GM18508 (cell line): Measurements from ENCODE around the gene CTNNB1.

ENCODE experiments used
- ATAC-seq: cut with Tn5 transposase; IDR thresholded peaks from one replicate; pipeline ENCODE4 v1.9.1; 2021; ENCODE audit warnings: moderate number of reproducible peaks; ENCODE audit not compliant: insufficient read depth, unreplicated experiment

The CTNNB1 gene

DNA sequence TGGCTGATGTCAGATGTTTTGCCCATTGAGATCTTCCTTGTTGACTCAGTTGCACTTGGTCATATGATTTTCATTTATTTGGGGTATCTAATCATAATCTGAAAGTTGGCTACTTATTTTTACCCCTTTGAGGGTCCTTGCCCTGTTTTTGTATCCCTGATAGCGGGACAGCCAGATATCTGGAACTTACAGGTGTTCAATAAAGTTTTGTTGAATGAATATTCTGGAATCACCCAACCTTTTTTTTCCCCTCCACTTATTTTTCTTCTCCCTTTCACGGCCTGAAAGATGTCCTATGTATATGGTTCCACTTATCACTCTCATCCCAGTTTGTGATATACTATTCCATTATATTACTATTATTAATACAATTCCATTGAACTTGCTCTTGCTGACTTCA lies 12.8 kb downstream of the CTNNB1 start:
- no peak for ATAC-seq

DNA sequence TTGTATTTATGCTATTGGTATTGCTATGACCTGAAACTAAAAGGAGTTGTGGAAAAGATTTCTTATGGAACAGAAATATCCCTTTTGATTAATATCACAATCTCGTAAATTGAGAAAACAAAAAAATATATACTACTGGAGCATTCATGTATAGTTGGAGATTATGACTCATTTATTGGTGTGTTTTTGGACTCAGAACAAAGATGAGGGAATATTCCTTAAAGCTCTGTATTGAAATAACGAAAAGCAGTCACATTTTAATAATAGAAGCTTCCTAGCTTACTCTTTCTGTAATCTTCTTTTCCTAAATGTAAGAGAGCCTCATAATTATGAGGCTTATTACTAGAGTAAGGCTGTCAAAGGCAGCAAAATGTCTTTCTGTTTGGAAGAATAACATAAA lies 14.3 kb downstream of the CTNNB1 start:
- no peak for ATAC-seq

DNA sequence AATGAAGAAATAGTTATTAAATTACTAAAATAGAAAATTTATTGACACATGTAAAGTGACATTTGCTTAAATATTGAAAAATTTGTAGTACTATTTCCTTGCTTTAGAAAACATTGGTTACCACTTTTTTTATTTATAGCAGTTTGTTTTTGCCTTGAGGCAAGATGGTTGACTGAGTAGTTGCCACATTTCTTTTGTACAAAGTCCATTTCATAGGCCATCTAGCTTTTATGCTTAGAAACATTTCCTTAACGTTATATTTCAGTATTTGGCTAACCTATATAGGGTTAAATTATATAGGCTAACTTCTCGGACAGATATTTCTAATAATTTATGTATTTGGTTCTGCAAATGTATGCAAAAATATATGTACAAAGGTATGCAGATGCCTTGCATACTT lies 17.1 kb downstream of the CTNNB1 start:
- no peak for ATAC-seq

DNA sequence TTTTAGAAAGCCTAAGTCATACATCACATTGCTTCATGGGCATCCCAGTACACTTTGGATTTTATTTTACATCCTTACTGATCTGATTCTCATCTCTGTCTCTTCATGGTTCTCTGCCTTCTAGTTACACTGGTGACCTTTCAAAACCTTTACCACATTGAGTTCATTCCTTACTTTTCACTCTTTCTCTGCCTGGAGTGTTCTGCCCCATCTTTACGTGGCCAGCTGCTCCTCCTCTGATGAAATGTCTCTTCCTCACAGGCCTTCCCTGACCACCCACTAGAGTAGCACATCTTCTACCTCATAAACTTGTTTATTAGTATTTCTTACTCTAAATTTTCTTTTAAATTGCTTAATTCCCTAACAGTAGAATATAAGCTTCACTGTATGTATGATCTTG lies 17.7 kb downstream of the CTNNB1 start:
- no peak for ATAC-seq

DNA sequence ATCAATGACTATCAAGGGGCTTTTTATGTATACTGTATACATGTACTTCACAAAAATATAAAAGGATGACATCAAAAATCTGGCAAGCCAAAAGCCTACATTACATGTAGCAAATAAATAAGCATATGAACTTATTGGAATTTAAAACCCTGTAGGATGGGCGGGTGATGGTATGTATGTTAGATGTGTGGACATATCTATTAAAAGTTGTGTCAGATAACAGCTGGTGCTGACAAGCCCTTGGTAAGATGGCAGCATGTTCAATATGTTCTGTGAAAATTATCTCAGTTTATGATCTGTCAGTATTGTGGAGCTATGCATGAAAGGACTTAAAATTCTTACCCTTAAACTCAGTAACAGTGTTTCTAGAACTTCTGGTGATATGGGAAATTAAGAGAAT lies 20.1 kb downstream of the CTNNB1 start:
- ATAC-seq: no peak

DNA sequence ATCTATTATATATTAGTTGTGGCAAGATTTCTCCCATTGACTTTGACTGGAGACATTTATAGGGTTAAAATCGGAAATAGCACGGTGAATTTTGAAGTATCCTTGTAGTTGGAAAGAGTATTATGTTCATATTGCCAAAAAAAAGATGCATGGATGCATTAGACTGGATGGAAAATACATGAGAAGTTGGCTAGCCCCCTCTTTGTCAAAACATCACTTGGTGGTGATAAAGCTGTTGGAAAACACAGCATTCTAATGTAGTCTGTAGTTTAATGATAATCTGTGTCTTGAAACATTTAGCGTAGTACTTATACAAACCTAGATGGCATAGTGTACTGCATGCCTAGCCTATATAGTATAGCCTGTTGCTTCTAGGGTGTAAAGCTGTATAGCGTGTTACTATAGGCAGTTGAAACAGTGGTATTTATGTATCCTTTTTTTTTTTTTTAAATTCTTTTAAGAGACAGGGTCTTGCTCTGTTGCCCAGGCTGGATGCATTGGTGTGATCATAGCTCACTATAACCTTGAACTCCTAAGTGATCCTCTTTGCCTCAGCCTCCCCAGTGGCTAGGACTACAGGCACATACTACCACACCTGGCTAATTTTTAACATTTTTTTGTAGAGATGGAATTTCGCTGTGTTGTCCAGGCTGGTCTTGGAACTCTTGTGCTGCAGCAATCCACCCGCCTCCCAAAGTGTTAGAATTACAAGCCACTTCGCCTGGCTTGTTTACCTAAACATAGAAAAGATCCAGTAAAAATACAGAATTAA lies 21.8 kb downstream of the CTNNB1 start:
- ATAC-seq: no peak

DNA sequence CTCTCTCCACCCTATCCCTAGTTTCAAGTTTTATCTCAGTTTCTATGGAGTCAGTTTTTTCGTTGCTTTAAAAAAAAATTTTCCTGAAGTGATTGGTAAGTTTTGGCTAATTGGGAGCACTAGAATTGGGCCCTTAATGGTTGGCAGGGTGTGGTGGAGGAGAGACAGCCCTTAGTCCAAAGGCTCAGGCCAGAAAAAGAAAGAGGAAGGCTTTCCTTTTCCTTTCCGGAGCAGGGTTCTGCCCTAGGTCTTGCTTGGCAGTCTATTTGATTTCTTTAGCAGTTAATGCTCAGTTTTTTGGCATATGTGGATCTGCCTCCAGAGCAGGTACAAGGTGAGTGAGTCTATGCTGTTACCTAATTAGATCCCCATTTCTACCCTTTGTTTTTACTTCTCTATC lies 22.7 kb downstream of the CTNNB1 start:
- ATAC-seq: no peak

DNA sequence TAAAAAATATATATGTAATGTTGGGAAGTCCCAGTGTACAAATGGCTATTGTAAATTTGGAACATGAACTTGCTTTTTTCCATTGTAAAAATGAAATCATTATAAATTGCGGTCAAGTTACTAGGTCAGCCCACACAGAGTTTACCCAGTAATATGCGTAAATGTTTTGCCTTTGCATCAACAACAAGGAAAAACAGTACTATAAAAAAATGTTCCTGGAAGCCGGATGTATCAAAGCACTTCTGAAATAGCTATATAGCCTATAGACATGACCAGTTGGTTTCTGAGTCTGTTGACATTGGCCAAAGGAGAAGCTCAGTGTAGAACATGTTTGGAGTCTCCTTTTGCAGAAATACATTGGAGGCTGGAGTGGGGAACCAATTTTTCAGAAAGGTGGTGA lies 23.2 kb downstream of the CTNNB1 start:
- ATAC-seq: no peak

DNA sequence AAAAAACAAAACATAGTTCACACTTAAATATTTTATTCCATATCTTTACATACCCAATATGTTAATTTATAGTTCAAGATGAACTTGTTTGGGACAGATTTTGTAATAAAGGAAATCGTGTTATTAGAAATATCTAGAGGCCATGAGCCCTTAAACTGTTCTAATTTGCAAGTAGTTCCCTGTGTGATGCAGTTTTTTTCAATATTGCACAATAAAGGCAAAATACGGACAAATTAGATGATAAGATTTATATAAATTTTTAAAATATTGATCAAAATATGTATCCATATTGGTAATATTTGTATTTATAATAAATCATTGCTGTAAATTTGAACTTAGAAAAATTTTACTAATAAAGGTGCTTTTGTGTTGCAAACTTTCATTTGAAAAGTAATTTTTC lies 23.8 kb downstream of the CTNNB1 start:
- ATAC-seq: no peak

DNA sequence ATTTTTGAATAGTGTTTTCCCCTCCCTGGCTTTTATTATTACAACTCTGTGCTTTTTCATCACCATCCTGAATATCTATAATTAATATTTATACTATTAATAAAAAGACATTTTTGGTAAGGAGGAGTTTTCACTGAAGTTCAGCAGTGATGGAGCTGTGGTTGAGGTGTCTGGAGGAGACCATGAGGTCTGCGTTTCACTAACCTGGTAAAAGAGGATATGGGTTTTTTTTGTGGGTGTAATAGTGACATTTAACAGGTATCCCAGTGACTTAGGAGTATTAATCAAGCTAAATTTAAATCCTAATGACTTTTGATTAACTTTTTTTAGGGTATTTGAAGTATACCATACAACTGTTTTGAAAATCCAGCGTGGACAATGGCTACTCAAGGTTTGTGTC lies 24.4 kb downstream of the CTNNB1 start:
- no peak for ATAC-seq

DNA sequence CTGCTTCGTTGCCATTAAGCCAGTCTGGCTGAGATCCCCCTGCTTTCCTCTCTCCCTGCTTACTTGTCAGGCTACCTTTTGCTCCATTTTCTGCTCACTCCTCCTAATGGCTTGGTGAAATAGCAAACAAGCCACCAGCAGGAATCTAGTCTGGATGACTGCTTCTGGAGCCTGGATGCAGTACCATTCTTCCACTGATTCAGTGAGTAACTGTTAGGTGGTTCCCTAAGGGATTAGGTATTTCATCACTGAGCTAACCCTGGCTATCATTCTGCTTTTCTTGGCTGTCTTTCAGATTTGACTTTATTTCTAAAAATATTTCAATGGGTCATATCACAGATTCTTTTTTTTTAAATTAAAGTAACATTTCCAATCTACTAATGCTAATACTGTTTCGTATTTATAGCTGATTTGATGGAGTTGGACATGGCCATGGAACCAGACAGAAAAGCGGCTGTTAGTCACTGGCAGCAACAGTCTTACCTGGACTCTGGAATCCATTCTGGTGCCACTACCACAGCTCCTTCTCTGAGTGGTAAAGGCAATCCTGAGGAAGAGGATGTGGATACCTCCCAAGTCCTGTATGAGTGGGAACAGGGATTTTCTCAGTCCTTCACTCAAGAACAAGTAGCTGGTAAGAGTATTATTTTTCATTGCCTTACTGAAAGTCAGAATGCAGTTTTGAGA lies 25.0 kb downstream of the CTNNB1 start:
- ATAC-seq: no peak

DNA sequence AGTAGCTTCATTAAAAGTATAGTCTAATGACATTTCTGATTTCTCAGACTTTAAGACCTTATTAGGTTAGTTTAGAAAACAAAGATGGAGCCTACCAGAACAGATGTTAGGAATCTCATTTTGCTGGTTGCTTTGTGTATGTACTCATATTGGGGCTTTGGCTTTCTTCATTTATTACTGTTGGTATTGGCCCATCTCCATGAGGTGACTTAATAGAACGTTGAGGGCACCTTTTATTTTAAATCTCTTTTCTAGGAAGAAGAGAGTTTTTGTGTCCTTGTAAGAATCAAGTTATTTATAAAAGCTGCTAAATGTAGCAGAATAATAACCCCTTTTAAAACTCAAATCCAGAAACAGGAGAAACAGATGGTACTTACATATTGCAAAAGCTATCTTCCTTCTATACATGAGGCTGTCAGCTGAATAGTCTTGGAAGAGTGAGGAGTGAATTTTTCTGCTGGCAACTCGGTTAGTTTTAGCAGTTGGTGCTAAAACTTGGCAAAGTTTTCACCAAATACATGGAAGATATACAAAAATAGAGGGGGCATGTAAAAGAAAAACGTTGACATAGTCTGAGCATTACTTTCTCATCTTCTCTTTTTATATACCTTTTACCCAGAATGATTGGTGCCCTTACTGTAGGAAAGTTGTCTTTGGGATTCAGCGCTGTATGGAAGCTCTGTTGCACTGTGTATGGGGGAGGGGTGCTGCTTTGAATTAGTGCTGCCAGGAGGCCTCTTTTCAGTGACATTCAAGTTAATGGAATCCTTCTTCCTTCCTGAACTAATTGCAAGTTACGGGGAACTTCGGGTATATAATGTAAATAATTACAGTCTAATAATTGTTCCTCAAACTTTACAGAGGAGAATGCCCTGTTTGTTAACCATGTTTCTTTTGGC lies 35.8 kb downstream of the CTNNB1 start:
- no peak for ATAC-seq

DNA sequence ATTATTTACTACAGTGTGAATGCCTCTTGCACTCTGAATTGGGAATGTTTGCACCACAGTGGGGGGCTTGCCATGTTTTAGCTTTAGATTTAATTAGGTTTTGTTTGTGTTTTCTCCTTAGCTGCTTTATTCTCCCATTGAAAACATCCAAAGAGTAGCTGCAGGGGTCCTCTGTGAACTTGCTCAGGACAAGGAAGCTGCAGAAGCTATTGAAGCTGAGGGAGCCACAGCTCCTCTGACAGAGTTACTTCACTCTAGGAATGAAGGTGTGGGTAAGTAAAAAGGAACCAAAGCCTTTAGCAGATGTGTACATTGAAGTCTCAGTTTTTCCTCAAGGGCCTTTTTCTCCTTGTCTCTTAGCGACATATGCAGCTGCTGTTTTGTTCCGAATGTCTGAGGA lies 36.9 kb downstream of the CTNNB1 start:
- no peak for ATAC-seq

DNA sequence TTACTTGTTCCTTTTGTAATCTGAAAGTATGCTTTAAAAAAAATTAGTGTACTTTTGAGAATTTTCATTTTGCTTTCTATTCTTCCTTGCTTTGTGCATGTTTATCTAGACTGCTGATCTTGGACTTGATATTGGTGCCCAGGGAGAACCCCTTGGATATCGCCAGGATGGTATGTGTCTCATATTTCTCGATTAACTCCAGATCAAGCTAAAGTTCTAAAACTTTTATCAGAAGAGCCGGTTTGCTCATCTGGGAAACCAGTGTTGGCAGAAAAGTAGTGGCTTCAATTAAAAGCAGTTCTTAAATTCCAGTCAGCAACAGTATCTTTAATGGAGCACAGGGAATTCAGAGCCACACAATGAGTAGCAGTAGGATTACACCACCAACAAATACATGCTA lies 38.6 kb downstream of the CTNNB1 start:
- ATAC-seq: no peak

DNA sequence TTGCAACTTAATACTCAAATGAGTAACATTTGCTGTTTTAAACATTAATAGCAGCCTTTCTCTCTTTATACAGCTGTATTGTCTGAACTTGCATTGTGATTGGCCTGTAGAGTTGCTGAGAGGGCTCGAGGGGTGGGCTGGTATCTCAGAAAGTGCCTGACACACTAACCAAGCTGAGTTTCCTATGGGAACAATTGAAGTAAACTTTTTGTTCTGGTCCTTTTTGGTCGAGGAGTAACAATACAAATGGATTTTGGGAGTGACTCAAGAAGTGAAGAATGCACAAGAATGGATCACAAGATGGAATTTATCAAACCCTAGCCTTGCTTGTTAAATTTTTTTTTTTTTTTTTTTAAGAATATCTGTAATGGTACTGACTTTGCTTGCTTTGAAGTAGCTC lies 40.3 kb downstream of the CTNNB1 start:
- no peak for ATAC-seq

DNA sequence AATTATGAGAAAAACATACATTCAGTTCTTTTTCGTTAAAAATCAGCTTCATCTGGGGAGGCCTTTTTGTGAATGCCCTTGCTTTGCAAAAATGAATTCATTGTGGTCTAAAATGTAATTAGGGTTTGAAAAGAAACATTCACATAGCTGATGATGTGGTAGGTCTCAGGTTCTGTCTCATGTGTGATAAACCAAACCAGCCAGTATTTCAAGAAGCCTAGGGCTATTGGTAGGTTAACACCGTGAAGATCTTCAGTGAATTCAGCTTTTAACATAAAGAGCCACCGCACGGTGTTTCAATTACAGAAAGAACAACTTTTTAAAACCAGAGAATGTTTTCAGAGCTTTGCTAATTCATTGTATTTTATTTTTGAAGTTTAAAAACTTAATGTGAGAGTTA lies 41.9 kb downstream of the CTNNB1 start:
- no peak for ATAC-seq

DNA sequence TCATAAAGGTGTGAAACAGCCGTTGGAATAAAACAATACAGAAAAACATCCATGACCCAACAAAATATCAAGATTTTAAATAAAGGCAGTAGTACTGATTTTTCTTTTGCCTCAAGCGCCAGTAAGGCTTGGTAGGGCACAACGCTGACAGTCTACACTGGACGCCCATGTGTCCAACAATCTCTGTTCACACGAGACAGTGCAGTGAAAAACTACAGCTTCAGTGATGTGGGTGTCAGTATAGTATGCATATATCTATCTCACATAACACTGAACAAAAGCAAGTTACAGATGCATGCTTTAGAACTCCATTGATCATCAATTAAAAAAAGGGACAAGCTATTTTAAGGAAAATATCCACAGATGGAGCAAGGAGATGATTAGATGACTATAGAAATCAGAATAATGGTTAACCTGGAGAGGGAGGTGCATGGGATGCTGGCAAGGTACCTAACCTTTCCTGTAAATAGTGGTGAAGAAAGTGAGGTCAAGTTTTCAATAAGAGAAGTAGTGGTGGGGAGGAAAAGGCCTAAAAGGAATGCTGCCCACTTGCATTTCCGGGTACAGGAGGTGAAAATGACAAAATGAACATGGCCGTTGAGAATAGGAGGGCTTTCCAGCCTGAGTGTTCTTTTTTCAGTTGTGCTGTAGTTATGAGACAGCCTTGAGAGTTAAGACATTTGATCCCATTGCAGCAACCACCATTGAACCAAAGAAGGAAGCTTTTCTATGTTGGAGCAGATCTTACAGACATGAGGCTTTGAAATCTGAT lies 42.7 kb downstream of the CTNNB1 start:
- no peak for ATAC-seq

DNA sequence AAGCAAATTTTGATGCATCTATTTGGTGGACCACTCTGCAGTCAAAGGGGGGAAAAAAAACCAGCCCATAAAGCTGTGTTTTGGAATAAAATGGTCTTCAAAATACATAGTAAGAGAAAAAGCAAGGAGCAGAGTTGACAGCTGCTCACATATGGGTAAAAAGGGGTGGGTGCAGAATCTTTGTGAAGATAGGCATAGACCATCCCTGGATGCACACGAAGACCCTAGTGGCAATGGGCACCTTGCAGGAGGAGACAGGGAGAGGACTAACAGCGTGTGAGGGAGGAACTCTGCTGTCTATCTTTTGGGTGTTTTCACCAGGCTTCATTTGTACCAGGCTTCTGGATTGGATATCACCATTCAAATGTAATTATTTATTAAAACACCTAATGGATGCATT lies 43.9 kb downstream of the CTNNB1 start:
- ATAC-seq: no peak

DNA sequence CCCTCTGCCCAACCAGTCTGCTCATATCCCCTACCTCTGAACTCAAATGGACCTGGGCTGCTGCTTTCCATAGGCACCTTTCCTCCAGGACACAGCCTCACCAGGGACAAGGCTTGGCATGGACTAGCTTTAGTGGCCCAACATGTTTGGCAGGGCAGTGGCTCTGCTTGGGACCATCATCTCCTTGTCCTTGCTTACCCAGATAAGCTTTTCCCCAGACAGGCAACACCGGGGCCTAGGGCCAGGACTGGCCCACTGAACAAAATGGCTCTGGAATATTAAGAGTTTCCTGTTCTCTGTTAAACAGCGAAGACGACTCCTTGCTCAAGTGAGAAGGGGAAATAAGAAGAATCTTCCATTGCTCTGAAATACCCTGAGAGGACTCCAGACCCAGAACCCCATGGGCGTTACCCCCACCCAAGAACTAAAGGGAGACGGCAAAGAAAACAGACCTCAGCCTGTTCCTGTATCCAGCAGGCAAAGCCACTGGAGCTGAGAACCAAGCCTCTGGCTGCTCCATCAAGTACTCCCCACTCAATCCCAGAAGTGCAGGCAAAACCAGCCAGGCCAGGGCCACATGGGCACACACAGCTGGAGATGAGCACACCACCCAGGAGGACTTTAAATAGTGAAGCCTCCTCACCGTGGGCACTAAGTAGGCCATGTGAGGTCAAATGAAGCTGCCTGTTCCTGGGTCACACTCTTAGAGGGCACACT lies 45.5 kb downstream of the CTNNB1 start:
- ATAC-seq: no peak
